GM12874 (cell line): ENCODE results near the gene BICD2.

Experiments used
- TF ChIP-seq, protein P1 (sequence below): IDR thresholded peaks from 2 replicates; pipeline ENCODE4 v1.5.1; 2011; ENCODE audit warnings: low read depth, mild to moderate bottlenecking, control low read depth, low read length, moderate library complexity; ENCODE audit not compliant: insufficient read depth

Gene BICD2

GRCh38 chr9:92749071-92749933, 15.3 kb downstream of the BICD2 start:
- TF ChIP-seq, protein P1, sequence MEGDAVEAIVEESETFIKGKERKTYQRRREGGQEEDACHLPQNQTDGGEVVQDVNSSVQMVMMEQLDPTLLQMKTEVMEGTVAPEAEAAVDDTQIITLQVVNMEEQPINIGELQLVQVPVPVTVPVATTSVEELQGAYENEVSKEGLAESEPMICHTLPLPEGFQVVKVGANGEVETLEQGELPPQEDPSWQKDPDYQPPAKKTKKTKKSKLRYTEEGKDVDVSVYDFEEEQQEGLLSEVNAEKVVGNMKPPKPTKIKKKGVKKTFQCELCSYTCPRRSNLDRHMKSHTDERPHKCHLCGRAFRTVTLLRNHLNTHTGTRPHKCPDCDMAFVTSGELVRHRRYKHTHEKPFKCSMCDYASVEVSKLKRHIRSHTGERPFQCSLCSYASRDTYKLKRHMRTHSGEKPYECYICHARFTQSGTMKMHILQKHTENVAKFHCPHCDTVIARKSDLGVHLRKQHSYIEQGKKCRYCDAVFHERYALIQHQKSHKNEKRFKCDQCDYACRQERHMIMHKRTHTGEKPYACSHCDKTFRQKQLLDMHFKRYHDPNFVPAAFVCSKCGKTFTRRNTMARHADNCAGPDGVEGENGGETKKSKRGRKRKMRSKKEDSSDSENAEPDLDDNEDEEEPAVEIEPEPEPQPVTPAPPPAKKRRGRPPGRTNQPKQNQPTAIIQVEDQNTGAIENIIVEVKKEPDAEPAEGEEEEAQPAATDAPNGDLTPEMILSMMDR: no peak

- TF ChIP-seq, protein P1: no peak
Measured at GRCh38 chr9:92748233-92748497, 16.5 kb downstream of the BICD2 start.

DNA sequence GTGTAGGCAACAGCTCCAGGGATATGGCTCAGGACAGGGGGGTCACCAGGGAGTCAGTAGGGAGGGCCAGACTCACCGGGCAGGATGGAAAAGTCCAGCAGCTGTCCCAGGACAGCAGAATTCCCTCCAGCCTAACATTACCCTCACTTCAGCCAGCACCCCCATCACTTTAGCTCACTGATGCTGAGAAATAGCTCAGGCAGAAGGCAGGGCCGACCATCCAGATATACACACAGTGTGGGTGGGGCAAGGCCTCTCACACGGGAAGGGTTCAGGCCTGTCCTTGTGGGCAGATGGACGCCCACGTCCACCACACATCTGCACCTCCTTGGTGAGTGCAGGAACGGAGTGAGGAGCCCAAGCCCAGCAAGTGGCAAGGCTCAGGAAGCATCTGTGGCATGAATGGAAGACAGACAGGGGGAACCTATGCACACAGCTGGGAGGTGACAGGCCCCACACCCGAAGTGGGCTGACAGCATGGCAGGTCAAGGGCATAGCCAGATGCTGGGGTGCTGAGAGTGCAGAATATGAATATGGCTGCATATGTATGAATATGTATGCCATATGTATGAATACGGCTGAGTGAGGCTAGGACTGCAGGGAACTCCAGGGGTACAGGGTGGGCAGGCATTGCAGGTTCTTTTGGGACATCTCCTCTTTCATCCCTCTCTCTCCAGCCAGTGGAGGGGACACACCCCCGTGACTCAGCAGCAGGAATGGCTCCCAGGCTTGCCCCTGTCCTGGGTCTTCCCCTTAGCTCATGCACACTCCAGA, 17.0 kb downstream of the BICD2 start:
- TF ChIP-seq, protein P1: no peak

DNA sequence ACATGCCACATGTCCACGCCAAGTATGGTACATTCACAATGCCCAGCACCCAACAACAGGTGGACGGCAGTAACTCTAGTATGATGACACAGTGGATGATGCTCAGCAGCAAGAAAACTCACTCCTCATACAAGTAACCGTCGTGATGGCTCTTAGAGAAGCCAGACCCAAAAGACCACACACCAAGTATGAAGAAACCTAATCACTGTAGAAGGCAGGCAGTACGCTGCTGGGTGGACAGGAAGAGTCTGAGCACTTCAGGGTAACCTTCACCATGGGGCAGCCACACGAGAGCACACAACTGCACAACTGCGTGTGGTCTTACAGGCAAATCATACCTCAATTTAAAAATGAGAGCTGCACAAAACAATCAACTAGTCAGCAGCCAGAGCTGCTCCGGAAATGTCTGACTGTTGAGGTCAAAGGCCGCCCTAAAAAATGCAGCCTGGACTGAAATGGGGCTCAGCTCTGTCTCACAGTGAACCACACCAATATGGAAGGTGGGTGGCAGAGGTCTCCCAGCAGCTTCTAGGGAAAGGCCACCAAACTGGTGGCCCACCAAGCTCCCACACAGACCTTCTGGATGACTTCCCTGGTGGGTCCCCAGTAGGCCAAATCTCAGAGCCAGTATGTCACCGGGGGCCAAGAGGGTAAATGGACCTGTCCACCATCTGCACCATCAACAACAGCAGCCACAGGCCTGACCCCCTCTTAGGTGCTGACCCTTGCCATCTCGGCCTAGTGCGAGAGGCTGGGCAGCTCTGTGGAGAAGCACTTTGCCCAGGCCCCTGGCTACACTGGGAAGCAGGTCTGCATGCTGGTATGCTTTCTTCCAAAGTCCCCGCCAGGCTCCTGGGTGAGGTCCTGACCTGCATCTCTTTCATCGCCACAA, 17.8 kb downstream of the BICD2 start:
- TF ChIP-seq, protein P1: no peak

DNA sequence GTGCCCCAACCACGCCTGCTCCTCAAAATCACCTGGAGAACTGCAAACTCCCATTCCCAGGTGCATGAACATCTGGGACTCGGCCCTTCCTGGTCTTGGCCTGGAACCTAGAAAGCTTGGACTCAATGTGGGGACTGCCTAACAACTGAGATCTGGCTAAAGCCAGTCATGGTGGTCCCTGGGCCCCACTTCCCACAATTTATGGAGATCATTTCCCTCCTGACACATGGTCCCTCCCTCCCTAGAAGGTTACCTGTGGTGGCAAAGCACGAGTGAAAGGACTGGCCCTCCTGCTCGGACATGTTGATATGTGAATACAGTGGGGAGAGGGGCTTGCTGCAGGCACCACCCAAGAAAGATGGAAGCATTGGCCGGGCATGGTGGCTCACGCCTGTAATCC, 18.8 kb downstream of the BICD2 start:
- TF ChIP-seq, protein P1: no peak

GRCh38 chr9:92745331-92745730, 19.3 kb downstream of the BICD2 start:
- TF ChIP-seq, protein P1: no peak

DNA sequence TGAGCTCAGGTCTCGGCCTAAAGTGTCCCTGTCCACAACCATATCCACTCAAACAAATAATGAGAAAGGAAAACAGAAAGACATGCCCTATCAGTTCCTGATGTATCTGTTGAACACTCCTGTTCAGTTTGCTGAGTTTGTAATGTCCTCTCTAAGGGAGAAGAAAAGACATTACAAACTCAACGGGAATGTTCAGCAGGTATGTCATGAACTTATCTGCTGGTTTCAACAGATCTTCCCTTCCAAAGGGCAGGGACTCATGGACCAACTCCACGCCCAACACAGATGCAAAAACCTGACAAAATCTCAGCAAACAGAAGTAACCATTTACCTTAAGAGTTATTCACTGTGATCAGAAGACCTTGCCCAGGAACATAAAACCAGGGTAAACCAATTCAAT, 23.7 kb downstream of the BICD2 start:
- TF ChIP-seq, protein P1: no peak
